Endothelial cell of coronary artery (primary cell): ENCODE measurements around the gene CMTR1. TPM values are rescaled to one million over a fixed set of nuclear protein-coding genes. Genes with fewer than 3 reads are reported as not detected.

Experiments used
- total RNA-seq: library from RNA; depleted of rRNA; stranded (reverse); fragments of >200 nt; gene quantifications from 2 replicates; pipeline ENCODE4 v1.2.3, GENCODE V29; 2014

Gene CMTR1
- 26.6 and 32.4 TPM in 2 replicates for total RNA-seq

DNA sequence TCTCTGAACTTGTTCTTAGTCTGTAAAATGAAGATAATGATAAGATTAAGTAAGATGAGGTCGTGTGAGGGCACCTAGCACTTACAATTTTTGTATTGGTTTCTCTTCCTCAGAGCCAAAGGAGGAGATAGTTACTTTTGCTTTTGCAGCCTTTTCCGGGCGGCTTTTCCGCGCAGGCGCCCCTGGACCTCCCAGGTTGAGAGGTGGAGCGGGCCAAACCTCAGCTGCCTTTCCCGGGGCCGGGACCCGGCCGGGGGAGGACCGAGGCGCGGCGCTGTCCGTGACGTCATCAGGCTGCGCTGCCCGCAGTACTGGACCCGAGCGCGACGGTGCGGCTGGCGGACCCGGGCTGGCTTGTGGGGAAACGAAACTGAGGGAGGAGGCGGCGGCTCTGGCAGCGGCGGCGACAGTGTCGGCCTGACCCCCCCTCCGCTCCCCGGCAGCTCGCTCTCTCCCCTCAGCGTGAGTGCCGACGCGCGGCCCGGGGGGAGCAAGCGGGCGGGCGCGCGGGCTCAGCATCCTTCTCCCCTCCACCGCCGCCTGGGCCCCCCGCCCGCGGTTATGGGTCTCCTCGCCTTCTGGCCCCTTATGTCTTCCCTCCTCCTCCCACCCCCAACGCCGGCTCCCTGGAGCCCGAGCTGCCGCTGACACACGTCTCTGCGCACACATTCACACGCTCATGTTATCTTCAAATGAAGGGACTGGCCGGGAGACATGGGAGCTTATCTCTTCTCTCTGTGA, at the start of gene CMTR1:
TSS of gene CMTR1 (plus strand) at position 306 of the 741 bp plus-strand sequence. CDS start 2,409 bp downstream, outside the sequence.

GRCh38 chr6:37499433-37500293, 66.6 kb downstream of the CMTR1 start, which contains the start of gene CCDC167:
CCDC167 (minus strand) TSS chr6:37499893; CDS start chr6:37499863, 30 bp downstream.

Other genes starting within 250 kb of the CMTR1 start
- gene TBC1D22B, start 175.4 kb upstream of the CMTR1 start, total RNA-seq, result 5.0 and 8.9 TPM in 2 replicates
- 7.8 and 8.6 TPM in 2 replicates for gene TMEM217, start 175.1 kb upstream of the CMTR1 start, total RNA-seq
- gene RNF8, start 79.2 kb upstream of the CMTR1 start, total RNA-seq, result 25.5 and 31.6 TPM in 2 replicates
- gene CCDC167, start 66.7 kb downstream of the CMTR1 start, total RNA-seq, result 18.9 and 31.6 TPM in 2 replicates